Prostate gland (tissue), 2 donors: ENCODE results near the gene MIOX.

Experiments
- CTCF ChIP-seq, 4 experiments: fragments of 200-600 bp in 2 of 4; fragments of 450-650 bp in 2 of 4; sonication (generic) in 2 of 4; IDR thresholded peaks; 1 replicate in 3 of 4; 2 replicates in 1 of 4; pipeline ENCODE4 v1.5.1; 2016 to 2019; ENCODE audit warnings: antibody characterized with exemption in 4 of 4, mild to moderate bottlenecking in 2 of 4, moderate library complexity in 2 of 4
- POLR2A ChIP-seq: fragments of 450-650 bp; IDR thresholded peaks from one replicate; pipeline ENCODE4 v1.6.1; 2016; ENCODE audit warnings: antibody characterized with exemption, mild to moderate bottlenecking
- POLR2AphosphoS5 ChIP-seq: sonication (generic); formaldehyde crosslinking; IDR thresholded peaks from one replicate; pipeline ENCODE4 v1.6.1; 2017; ENCODE audit warnings: antibody characterized with exemption

GRCh38 chr22:50443197-50443596, 43.5 kb upstream of the MIOX start:
- TF ChIP-seq CTCF (IDR thresholded peaks at IDR 0.05) (no peak), POLR2A (no peak), POLR2AphosphoS5 (no peak)
